ES-I3 (cell line): Measurements from ENCODE around the gene TMEM168.

Source experiments
- H3K36me3 ChIP-seq: 2 replicates; pipeline ENCODE4 v1.6.1; 2013; ENCODE audit warnings: mild to moderate bottlenecking, low read length, control low read depth, moderate library complexity; ENCODE audit not compliant: insufficient read depth
- H3K4me1 ChIP-seq: 2 replicates; pipeline ENCODE4 v1.6.1; 2013; ENCODE audit warnings: mild to moderate bottlenecking, control low read depth, low read length; ENCODE audit not compliant: insufficient read depth
- H3K9ac ChIP-seq: 2 replicates; pipeline ENCODE4 v1.6.1; 2013; ENCODE audit warnings: low read depth, mild to moderate bottlenecking, low read length, moderate library complexity
- H3K9me3 ChIP-seq: 2 replicates; pipeline ENCODE4 v1.6.1; 2013; ENCODE audit warnings: mild to moderate bottlenecking, low read length, moderate library complexity; ENCODE audit not compliant: control insufficient read depth, insufficient read depth

The TMEM168 gene

GRCh38 chr7:112715525-112715924 lies 74.7 kb downstream of the TMEM168 start:
- Histone ChIP-seq H3K36me3 (no peaks in the 10 kb centered on the region), H3K4me1 (no peaks in the 10 kb centered on the region), H3K9ac (no peak overlapping the region), H3K9me3 (no peaks in the 10 kb centered on the region)

GRCh38 chr7:112714917-112715316 lies 75.3 kb downstream of the TMEM168 start:
- Histone ChIP-seq H3K9ac (no peak overlapping the region), H3K36me3 (no peaks in the 10 kb centered on the region), H3K9me3 (no peaks in the 10 kb centered on the region), H3K4me1 (no peaks in the 10 kb centered on the region)
